HK-2 (cell line): ENCODE measurements around the gene GRM6.

Source experiments
- DNase-seq: peaks from one replicate; pipeline ENCODE4 v3.0.0-alpha.2; 2018; ENCODE audit not compliant: unreplicated experiment

Gene GRM6

DNA sequence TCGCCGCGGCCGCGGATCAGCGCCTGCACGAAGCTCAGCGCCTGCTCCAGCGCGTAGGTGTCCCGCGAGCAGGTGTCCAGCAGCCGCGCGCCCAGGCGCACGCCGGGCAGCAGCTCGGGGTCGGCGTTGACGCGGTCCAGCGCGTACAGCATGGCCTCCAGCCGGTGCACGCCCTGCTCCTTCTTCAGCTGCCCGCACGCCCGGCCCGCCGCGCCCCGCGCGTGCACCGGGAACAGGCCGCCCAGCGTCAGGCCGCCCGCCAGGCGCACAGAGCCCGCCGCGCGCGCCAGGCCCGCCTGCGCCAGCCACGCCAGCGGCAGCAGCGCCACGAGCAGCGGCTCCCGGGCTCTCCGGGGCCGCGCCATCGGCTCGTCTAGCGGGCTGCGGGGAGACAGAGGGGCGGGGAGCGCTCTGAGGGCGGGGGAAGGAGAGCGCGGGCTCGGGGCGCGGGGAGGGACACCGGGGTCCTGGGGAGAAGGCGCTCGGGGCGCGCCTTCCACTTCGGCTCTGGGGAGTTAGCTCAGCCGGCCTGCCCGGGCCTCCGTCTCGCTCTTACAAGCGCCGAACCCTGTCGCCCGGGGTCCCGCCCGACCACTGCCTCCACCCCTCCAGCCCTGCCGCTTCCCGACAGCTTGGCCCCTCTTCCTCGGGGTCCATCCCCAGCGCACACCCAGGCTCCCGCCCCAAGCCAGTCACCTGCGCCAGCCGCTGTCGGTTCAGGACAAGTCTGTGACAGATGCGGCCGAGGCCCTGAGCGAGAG is at the start of gene GRM6:
Gene GRM6 (minus strand): TSS at position 741 of the 761 bp plus-strand sequence. CDS start 376 bp downstream, at position 365.
- DNase-seq, result no peak

DNA sequence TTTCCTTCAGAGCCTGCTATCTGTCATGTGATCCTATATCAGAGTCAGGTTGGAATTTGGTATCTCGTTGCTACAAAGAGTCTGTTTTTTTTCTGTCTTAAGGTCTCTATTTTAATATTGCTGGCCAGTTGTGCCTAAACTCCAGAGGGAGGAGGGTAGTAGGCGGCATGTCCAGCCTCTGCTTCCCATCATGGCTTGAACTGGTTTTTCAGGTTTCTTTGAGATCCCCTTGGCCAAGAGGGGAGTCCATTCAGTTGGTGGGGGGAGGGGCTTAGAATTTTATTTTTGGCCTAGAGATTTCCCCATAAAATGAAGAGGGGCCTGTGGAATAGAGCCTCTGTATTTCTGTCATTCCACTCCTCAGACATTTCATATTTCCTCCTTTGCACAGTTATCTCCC is 49.6 kb upstream of the GRM6 start:
- DNase-seq, result no peak

DNA sequence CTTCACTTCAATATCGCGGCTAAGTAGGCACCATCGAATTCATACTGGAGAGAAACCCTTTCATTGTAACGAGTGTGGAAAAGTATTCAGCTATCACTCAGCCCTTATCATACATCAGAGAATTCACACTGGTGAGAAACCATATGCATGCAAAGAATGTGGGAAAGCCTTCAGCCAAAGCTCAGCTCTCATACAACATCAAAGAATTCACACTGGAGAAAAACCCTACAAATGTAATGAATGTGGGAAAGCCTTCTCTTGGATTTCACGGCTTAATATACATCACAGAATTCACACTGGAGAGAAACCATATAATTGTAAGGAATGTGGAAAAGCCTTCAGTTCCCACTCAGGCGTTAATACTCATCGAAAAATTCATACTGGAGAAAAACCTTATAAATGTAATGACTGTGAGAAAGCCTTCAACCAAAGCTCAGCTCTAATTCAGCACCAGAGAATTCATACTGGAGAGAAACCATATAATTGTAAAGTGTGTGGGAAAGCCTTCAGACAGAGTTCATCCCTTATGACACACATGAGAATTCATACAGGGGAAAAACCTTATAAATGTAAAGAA is 38.0 kb upstream of the GRM6 start:
- DNase-seq, result no peak

- peak; percentile 87 for DNase-seq
Observed at GRCh38 chr5:179023528-179024189, 28.5 kb upstream of the GRM6 start, which contains the start of gene ZNF879. Gene ZNF879 (plus strand): TSS chr5:179023804. CDS start chr5:179025005, 1,201 bp downstream.

GRCh38 chr5:179008667-179009066 is 13.5 kb upstream of the GRM6 start:
- DNase-seq, result no peak

DNA sequence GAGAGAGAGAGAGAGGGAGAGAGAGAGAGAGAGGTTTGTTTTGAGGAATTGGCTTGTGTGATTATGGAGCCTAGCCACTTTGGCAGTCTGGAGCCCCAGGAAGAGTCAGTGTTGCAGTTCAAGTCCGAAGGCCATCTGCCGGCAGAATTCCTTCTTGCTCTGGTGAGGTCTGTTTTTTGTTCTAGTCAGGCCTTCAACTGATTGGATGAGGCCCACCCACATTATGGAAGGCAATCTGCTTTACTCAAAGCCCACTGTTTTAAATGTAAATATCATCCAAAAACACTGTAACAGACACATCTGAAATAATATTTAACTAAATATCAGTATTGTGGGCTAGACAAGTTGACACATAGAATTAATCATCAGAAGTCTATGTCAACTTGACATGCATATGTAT is 11.4 kb upstream of the GRM6 start:
- DNase-seq, result no peak

DNA sequence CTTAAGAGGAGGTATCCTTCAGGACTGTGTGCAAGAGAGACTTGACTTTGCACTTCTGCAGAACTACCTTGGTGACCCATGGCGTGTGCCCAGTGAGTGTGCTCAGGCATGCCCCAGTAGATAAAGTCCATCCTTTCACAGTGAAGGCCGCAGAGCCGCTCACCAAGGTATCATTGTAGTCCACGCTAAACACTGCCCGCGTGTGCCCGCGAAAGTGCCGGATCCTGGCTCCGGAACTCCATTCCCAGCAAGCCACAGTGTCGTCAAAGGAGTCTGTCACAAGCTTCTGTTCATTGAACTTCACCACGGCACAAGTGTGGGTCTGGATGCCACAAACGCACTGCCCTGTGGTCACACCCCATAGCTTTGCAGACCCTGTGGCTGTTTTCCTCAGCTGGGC is 3.3 kb upstream of the GRM6 start:
- DNase-seq, result no peak

- DNase-seq, result no peak
Observed at GRCh38 chr5:178997191-178997590, 2.1 kb upstream of the GRM6 start.

DNA sequence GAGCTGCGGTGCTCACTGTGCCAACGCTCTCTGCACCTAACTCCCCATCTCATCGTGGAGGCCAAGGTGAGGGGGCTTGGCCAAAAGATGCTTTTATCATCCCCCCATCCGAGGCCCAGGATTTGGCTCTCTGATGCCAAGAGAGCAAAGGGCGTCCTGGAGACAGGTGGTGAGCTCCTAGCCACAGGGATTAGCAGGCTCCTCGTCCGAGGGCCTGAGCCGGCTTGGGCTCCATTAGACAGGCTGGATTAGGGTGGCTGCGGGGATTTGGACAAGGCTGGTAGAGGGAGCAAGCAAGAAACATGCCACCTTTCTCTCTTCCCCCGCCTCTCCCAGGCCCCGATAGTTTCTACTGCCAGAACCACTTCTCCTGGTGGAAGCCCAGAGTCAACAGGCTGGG is 1.0 kb upstream of the GRM6 start:
- DNase-seq, result no peak

GRCh38 chr5:178995341-178995690 is 196 bp upstream of the GRM6 start:
- DNase-seq, result no peak

GRCh38 chr5:178993955-178994579 is 1.1 kb downstream of the GRM6 start:
- DNase-seq, result no peak

DNA sequence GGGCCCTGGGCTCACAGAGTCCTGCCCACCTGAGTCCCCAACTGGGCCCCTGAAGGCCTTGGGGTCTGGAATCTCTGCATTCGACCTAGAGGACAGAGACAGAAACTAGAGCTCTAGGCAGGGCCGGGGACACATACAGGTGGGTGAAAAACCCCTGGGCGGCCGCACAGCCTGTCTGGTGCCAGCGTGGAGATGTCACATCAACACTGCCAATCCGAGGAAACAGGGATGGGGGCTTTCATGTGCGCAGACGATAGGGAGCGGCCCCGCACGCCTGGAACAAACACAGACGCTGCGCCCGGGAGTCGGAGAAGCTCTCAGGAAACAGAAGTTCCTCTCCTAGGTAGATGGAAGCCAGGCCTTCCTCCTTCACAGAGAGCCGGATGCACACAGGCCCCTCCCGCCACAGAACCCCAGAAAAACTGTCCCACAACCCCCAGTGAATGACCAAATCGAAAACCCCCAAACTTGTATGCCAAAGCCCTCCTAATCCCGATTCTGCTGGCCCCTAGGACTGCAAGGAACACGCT is 1.8 kb downstream of the GRM6 start:
- DNase-seq, result no peak

- no peak for DNase-seq
Observed at GRCh38 chr5:178992291-178992895, 2.7 kb downstream of the GRM6 start.

DNA sequence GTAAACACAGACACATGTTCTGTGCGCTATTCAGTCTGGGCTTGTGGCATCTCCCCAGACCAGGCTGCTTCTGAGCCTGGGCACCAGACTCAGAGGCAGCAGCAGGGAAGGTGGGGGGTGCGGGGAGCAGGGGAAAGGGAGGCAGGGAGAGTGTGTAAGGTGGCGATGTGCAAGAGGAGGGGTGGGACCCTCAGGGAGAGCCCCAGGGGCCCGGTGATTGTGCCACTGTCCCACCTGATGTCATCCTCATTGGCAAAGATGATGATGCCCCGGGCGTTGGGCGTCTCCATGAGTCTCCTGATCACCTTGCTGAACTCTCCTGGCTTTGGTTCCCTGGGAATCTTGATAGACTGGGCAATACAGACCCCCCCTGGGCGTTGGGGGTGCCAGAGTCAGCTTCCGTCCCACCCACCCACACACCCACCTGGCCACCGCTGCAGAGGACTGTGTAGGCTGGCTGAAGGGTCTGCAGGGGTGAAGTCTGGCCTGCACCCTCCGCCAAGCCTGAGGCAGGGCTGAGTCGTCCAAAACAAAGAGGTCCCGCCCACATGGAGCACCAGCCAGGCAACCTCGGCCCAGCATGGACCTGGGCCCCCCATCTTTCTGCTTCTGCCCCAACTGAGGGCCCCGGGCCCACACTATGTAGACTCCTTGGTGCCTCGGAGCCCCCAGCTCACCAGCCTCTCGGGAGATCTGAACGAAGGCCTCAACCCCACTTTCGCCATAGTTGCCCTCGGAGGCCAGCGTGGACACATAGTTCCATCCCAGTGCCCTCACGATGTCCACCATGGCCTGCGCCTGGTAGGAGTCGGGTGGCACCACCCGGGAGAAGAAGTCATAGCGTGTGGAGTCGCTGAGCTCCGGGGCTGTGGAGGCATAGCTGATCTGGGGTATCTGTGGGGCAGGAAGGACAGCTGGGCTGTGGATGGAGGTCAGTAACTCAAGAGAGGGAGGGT is 3.7 kb downstream of the GRM6 start:
- no peak for DNase-seq

DNA sequence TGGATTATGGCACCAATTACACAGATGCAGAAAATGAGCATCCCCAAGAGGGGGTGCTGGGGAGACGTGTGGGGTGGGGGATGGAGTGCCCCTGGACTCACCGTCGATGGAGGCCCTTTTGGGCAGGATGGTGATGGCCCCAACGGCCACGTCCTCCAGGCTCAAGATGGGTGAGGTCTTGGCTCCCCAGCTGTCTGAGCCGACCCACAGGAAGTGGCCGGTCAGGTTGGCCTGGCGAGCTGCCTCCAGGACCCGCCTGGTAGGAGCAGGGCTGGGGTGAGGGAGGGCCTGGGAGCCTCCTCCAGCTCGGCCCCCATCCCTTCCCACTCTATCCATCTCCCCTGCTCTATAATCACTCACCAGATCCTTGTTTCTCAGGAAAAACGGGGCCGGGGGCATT is 4.6 kb downstream of the GRM6 start:
- DNase-seq, result no peak

DNA sequence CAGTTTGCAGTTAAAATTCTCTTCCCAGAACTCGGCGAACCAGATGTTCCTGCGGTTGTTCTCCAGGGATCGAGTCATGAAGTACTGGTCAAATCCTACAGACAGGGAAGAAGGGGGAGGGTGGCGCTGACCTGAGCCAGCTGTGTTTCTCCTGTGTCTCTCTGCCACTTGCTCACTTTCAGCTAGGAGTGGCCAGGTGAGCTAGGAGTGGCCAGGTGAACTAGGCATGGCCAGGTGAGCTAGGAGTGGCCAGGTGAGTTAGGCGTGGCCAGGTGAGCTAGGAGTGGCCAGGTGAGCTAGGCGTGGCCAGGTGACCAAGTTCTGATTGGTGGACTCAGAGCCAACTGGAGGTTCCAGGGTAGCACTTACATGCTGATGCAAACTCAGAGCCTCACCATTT is 5.8 kb downstream of the GRM6 start:
- no peak for DNase-seq

DNA sequence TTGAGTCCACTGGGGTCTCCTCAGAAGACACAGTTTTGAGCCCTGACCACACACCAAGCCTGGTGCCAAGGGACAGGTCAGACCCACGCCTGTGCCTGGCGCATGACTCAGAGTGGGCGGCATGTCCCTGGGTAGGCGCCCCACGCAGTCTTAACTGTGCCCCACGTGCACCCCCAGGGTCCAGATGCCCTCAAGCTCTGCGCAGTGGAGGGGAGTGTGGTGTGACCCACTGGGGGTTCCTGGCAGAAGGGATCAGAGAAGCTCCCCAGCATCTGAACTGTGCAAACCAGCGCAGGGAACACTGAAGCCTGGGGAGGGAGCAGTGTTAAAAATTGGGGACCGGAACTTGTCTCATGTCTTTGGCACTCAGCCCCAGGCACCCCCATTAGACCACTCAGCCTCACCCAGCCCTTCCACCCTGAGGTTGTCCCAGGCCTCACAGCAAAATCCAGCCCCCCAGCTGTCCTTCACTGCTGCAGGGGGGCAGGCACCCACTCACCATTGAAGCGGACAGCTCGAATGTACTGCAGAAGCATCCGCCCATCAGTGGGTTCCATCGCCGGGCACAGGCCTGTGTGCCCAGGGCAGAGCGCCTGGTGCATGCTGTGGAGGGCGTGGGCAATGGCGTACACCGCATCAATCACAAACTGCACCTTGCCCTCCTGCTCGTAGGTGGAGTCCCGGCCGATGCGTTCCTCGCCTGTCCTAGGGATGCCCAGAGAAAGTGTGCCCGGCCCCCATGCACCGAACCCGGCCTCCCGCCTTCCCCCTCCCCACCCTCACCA is 6.5 kb downstream of the GRM6 start:
- no peak for DNase-seq

GRCh38 chr5:178986326-178986960 is 8.7 kb downstream of the GRM6 start:
- no peak for DNase-seq
